Measurements from ENCODE around the gene TLR7. TPM values are rescaled to one million over a fixed set of nuclear protein-coding genes. Genes with fewer than 3 reads are reported as not detected.
A peak's percentile ranks its signal among the peaks of the same experiment; 100 is the strongest.

Gene TLR7
- total RNA-seq, 1 donor from 2014 or later = not detected

GRCh38 chrX:12903646-12904045, 36.8 kb downstream of the TLR7 start:
- no peaks in the 10 kb centered on the region for H3K9me3 ChIP-seq (ENCODE audit: insufficient read depth, low read depth, low read length)
- no peak overlapping the region for H3K4me3 Mint-ChIP-seq (ENCODE audit: unreplicated experiment)
- no peaks in the 10 kb centered on the region for H3K36me3 Mint-ChIP-seq (ENCODE audit: low read depth, unreplicated experiment)
- H3K4me1 Mint-ChIP-seq (ENCODE audit: low read depth, unreplicated experiment) = no peaks in the 10 kb centered on the region
- TF ChIP-seq, protein P1, sequence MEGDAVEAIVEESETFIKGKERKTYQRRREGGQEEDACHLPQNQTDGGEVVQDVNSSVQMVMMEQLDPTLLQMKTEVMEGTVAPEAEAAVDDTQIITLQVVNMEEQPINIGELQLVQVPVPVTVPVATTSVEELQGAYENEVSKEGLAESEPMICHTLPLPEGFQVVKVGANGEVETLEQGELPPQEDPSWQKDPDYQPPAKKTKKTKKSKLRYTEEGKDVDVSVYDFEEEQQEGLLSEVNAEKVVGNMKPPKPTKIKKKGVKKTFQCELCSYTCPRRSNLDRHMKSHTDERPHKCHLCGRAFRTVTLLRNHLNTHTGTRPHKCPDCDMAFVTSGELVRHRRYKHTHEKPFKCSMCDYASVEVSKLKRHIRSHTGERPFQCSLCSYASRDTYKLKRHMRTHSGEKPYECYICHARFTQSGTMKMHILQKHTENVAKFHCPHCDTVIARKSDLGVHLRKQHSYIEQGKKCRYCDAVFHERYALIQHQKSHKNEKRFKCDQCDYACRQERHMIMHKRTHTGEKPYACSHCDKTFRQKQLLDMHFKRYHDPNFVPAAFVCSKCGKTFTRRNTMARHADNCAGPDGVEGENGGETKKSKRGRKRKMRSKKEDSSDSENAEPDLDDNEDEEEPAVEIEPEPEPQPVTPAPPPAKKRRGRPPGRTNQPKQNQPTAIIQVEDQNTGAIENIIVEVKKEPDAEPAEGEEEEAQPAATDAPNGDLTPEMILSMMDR (IDR thresholded peaks at IDR 0.05; ENCODE audit: insufficient read depth, low read depth, low read length) = no peak
- H3K79me2 ChIP-seq (ENCODE audit: insufficient read depth, low read length) = no peaks in the 10 kb centered on the region
- no peaks in the 10 kb centered on the region for H3K27me3 ChIP-seq (ENCODE audit: insufficient read depth, low read length)
- DNase-seq (ENCODE audit: low read depth) (no peak), FAIRE-seq (no peak)
- H3K4me3 ChIP-seq (ENCODE audit: insufficient read depth, low read depth, low read length) = no peak overlapping the region
- H4K20me1 ChIP-seq (ENCODE audit: insufficient read depth, low read length) = no peaks in the 10 kb centered on the region
- no peak overlapping the region for H3K27ac ChIP-seq (ENCODE audit: low read depth, low read length)
- no peak overlapping the region for H3K27ac Mint-ChIP-seq (ENCODE audit: unreplicated experiment)
- H3K9ac ChIP-seq (ENCODE audit: low read length) = no peak overlapping the region
- H3K4me2 ChIP-seq (ENCODE audit: low read length) = no peak overlapping the region
- H3K9me3 Mint-ChIP-seq (ENCODE audit: unreplicated experiment) = no peaks in the 10 kb centered on the region
- H2AFZ ChIP-seq (ENCODE audit: low read depth, low read length) = no peak overlapping the region
- H3K4me1 ChIP-seq (ENCODE audit: insufficient read depth, low read length) = no peaks in the 10 kb centered on the region
- H3K27me3 Mint-ChIP-seq (ENCODE audit: low read depth, unreplicated experiment) = peaks cover 8% of the 10 kb centered on the region
- no peaks in the 10 kb centered on the region for H3K36me3 ChIP-seq (ENCODE audit: insufficient read depth, low read length)

DNA sequence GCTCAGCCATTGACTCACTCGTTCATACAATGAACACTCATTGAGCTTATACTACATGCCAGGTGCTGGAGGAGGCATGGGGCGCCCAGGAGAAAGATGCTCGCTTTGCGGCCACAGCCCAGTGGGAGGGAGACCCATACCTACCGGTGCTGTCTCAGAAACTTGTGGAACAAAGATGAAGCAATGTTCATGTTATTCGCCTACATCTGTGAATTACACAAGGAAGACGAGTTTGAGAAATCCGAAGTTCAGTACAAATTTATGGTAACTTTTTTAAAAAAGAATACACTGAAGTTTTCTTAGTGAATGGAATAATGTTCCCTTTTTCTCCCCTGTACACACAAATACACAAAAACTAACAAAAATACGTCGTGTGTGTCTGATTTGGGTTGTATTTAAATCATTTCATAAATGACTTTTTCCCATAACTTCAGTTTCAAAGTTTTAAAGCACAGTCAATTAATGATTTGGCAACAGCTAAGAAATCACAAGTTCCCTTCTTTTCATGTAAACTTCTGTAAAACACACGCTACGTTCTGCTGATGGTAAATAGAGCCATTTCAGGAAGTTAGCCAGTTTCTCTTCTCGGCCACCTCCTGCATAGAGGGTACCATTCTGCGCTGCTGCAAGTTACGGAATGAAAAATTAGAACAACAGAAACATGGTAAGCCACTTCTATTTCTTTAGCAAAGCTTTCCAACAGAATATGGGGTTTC, 39.3 kb downstream of the TLR7 start, which contains the start of gene TLR8:
Gene TLR8, plus strand, starts transcription at position 575 of the 716 bp plus-strand sequence. Its CDS starts 87 bp downstream, at position 662.
- no peak for DNase-seq (ENCODE audit: low read depth)
- Histone ChIP-seq H4K20me1 (ENCODE audit: insufficient read depth, low read length) (no peaks in the 10 kb centered on the region), H3K9ac (ENCODE audit: low read length) (no peak within 1 kb of the TSS), H3K79me2 (ENCODE audit: insufficient read depth, low read length) (no peaks in the 10 kb centered on the region), H3K9me3 (ENCODE audit: insufficient read depth, low read depth, low read length) (no peaks in the 10 kb centered on the region), H3K4me2 (ENCODE audit: low read length) (no peak within 1 kb of the TSS), H3K27ac (ENCODE audit: low read depth, low read length) (no peak within 1 kb of the TSS), H3K4me1 (ENCODE audit: insufficient read depth, low read length) (no peaks in the 10 kb centered on the region), H3K36me3 (ENCODE audit: insufficient read depth, low read length) (no peaks in the 10 kb centered on the region), H3K4me3 (ENCODE audit: insufficient read depth, low read depth, low read length) (no peak within 1 kb of the TSS), H2AFZ (ENCODE audit: low read depth, low read length) (no peak within 1 kb of the TSS), H3K27me3 (ENCODE audit: insufficient read depth, low read length) (no peaks in the 10 kb centered on the region)
- H3K27me3 Mint-ChIP-seq (ENCODE audit: low read depth, unreplicated experiment) = peaks cover 3% of the 10 kb centered on the region
- TF ChIP-seq, protein P1 (IDR thresholded peaks at IDR 0.05; ENCODE audit: insufficient read depth, low read depth, low read length) = no peak
- TF ChIP-seq EZH2 (IDR thresholded peaks at IDR 0.05; ENCODE audit: insufficient read depth, low read length) = no peak
- H3K4me1 Mint-ChIP-seq (ENCODE audit: low read depth, unreplicated experiment) = no peaks in the 10 kb centered on the region
- H3K36me3 Mint-ChIP-seq (ENCODE audit: low read depth, unreplicated experiment) = no peaks in the 10 kb centered on the region
- H3K9me3 Mint-ChIP-seq (ENCODE audit: unreplicated experiment) = no peaks in the 10 kb centered on the region
- FAIRE-seq = peak; percentile 41
- no peak within 1 kb of the TSS for H3K4me3 Mint-ChIP-seq (ENCODE audit: unreplicated experiment)
- no peak within 1 kb of the TSS for H3K27ac Mint-ChIP-seq (ENCODE audit: unreplicated experiment)

GRCh38 chrX:12910423-12911121, 43.7 kb downstream of the TLR7 start:
- Histone ChIP-seq H3K4me1 (ENCODE audit: insufficient read depth, low read length) (no peaks in the 10 kb centered on the region), H2AFZ (ENCODE audit: low read depth, low read length) (no peak overlapping the region), H3K4me2 (ENCODE audit: low read length) (no peak overlapping the region), H3K9ac (ENCODE audit: low read length) (no peak overlapping the region), H3K27ac (ENCODE audit: low read depth, low read length) (no peak overlapping the region), H3K79me2 (ENCODE audit: insufficient read depth, low read length) (no peaks in the 10 kb centered on the region), H3K9me3 (ENCODE audit: insufficient read depth, low read depth, low read length) (no peaks in the 10 kb centered on the region), H3K4me3 (ENCODE audit: insufficient read depth, low read depth, low read length) (no peak overlapping the region), H3K36me3 (ENCODE audit: insufficient read depth, low read length) (no peaks in the 10 kb centered on the region), H3K27me3 (ENCODE audit: insufficient read depth, low read length) (no peaks in the 10 kb centered on the region), H4K20me1 (ENCODE audit: insufficient read depth, low read length) (no peaks in the 10 kb centered on the region)
- TF ChIP-seq, protein P1 (IDR thresholded peaks at IDR 0.05; ENCODE audit: insufficient read depth, low read depth, low read length) = no peak
- TF ChIP-seq EZH2 (IDR thresholded peaks at IDR 0.05; ENCODE audit: insufficient read depth, low read length) = no peak
- no peak overlapping the region for H3K4me3 Mint-ChIP-seq (ENCODE audit: unreplicated experiment)
- FAIRE-seq = no peak
- H3K9me3 Mint-ChIP-seq (ENCODE audit: unreplicated experiment) = no peaks in the 10 kb centered on the region
- H3K36me3 Mint-ChIP-seq (ENCODE audit: low read depth, unreplicated experiment) = no peaks in the 10 kb centered on the region
- no peaks in the 10 kb centered on the region for H3K27me3 Mint-ChIP-seq (ENCODE audit: low read depth, unreplicated experiment)
- H3K4me1 Mint-ChIP-seq (ENCODE audit: low read depth, unreplicated experiment) = no peaks in the 10 kb centered on the region
- H3K27ac Mint-ChIP-seq (ENCODE audit: unreplicated experiment) = no peak overlapping the region
- no peak for DNase-seq (ENCODE audit: low read depth)
